GM18502 (cell line): ENCODE results near the gene BUD31.

Experiments used
- ATAC-seq: cut with Tn5 transposase; IDR thresholded peaks from one replicate; pipeline ENCODE4 v1.9.1; 2021; ENCODE audit warnings: mild to moderate bottlenecking; ENCODE audit not compliant: unreplicated experiment, poor library complexity

The BUD31 gene

DNA sequence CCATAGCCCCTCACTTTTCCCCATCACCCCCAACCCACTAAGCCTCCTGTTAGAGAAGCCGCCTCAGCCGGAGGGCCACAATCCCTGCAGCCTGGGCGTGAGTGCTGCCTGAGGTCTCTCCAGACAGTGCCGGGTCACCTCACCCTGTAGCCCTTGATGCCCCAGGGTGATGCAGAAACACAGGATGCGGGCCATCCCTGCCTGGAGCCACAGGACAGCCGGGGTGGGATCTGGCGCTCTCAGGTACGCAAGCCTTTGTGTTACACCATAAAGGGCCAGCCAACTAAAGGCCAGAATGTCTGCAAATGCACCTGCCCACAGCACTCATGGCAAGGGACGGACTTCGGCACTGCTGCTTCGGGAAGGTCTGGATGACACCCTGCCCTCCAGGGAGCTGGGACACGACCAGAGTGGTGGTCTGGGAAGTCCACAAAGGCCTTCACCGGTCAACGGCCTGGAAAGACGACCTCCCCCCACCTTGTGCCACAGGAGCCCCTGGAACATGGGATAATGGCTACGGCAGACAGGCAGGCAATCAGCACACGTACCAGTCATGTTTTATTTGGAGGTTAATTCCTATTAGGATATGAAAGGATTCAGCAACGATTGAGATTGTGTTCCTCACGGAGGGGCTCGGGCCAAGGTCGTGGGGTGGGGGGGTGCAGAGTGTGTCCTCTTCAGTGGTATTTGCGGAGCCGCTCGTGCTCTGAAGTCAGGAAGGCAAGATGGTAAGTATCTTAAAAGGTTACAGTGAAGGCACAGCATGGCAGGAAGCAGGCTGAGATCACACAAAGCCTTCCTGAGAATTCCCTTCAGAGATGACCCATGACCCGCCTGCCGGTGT lies 49.1 kb downstream of the BUD31 start:
- ATAC-seq: no peak

DNA sequence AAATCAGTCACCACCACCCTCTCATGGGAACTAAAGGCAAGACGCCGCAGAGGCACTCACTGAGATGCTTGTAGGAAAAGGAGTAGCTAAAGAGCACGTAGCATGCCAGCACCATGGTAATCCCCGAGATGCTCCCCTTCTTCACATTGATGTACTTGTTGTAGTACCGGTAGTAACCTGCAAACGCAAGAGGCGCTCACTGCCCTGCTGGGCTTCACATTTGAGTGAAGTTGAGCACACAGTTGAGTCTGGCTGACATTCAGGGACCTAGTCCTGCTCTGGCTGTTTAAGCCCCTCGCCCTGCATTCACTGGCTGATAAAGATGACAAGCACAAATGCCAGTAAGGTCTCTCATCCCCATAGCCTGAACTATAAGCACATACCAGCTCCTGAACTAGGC lies 50.3 kb downstream of the BUD31 start:
- no peak for ATAC-seq

DNA sequence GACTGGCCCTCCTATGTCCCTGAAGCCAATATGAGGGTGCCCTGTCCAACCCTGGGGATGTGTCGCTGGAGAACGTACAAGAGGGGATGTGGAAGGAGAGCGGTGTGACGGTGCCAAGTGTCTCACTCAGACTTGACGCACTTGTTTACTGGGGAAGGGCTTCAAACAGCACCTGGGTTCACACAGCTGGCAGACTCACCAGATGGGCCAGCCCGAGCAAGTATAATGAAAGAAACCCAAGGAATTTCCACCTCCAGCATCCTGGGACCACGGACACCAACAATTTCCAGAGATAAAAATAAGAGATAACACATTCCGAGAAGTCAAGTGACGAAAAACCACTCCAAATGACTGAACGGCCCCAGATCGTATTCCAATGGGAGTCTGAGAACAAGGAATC lies 51.9 kb downstream of the BUD31 start:
- ATAC-seq: no peak

DNA sequence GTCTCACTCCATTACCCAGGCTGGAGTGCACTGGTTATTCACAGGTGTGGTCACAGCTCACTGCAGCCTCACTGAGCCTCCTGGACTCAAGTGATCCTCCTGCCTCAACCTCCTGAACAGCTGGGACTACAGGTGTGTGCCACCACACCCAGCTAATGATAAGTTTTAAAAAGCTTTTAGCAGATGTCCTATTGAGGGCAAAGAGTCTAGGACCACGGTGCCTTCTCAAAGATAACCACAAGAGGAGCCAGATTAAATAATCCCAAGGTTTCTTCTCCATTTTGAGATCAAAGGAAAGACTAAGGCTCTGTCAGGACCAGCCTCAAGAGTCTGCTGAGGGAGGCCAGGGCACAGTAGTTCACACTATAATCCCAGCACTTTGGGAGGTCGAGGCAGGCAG lies 52.5 kb downstream of the BUD31 start:
- ATAC-seq: no peak

DNA sequence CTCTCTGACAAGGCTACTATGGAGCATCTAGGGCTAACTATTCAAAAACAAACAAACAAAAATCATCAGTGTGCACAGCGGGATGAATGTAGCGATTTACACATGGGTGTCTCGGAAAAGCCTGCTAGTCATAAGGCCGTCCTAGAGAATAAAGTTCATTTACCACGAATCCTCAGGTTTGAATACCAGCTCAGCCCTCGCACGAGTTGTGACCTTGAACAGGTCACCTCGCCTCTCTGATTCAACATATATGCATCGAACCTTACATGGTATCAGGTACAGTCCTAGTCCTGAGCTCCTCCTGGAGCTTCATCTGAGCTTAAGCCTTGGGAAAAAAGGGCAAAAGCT lies 56.6 kb downstream of the BUD31 start:
- no peak for ATAC-seq

DNA sequence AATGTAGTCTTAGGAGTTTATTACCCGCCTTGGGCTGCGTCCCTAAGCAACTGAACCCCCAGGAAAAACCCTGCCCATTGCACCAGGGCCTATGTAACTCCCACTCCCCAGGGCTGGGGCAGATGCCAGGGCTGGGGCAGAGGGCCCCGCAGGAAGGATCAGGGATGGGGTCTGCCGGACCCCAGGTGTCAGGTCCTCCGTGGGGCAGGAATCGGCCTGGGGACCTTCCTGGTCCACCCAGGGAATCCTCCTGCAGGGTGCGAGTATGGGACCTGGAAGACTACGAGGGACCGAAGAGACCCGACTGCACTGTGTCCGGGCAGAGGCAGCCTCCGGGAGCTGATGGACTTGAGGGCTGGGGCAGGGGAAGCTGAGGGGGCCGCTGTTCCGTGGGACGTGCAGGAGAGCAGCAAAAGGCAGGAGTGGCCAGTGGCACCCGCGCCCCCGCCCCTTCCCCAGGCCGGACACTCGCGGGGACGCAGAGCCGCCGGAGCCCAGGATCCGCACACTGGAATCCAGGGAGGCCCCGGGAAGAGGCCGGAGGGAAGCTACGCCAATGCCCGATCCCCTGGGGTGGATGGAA lies 59.7 kb downstream of the BUD31 start:
- no peak for ATAC-seq
